GM18505 (cell line): ENCODE results near the gene RHBDD1.

Source experiments
- ATAC-seq: cut with Tn5 transposase; IDR thresholded peaks from one replicate; pipeline ENCODE4 v1.9.1; 2021; ENCODE audit not compliant: unreplicated experiment
- POLR2A ChIP-seq: IDR thresholded peaks from 4 replicates; pipeline ENCODE4 v1.6.1; 2011; ENCODE audit warnings: borderline replicate concordance; ENCODE audit not compliant: insufficient read depth, insufficient read length; ENCODE audit errors: extremely low read depth

Gene RHBDD1

GRCh38 chr2:226875438-226876225, 39.8 kb downstream of the RHBDD1 start:
- no peak for ATAC-seq
- TF ChIP-seq POLR2A = no peak

- no peak for ATAC-seq
- no peak for TF ChIP-seq POLR2A
Observed at GRCh38 chr2:226877491-226877890, 41.6 kb downstream of the RHBDD1 start.

DNA sequence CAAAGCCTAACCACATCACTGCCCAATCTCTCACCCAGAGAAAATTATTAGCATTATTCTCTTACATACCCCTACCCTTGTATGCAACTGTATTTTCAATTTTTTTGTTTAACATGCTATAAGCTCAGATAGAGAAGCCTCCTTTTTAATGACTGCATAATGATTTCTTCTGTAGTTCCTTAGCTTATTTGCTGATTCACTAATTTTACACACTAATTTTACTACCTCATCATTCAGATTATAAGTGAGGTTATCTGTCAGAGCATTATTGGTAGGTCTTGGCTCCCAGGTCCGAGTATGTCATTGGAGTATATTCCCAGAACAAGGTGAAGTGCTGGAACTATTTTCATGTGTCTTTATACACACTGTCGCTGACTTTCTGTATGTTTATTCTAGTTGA, 45.4 kb downstream of the RHBDD1 start:
- no peak for TF ChIP-seq POLR2A
- ATAC-seq = no peak

DNA sequence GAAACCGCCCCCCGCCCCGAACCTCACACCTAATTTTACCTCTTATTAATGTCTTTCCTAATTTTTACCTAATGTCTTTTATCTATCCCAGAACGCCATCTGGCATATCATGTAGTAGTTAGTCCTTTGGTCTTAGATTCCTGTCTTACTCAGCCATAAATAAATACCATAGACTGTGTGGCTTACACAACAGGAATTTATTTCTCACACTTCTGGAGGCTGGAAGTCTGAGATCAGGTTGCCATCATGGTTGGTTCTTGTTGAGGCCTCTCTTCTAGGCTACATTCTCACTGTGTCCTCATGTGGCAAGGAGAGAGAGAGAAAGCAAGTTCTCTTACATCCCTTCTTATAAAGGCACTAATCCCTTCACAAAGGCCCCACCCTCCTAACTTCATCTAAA, 46.8 kb downstream of the RHBDD1 start:
- no peak for TF ChIP-seq POLR2A
- no peak for ATAC-seq

- ATAC-seq = no peak
- TF ChIP-seq POLR2A = no peak
Observed at GRCh38 chr2:226883296-226883795, 47.5 kb downstream of the RHBDD1 start.

DNA sequence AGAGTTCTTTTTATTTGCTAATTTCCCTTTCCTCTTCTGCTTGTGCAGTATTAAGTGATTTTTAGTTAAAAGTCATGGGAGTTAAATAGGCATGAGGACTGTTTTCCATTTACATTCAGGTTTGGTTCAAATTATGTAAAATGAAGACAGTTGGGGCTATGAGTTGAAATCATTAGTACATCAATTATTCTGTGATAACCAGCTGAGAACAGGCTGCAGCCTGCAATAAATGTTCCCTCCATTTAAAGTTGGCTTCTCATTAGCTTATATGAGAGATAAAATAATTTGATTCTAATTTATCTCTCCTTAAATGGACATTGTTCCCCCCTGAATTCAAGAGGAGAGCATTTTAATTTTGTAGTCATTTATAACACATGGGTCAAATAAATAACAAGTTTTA, 48.3 kb downstream of the RHBDD1 start:
- TF ChIP-seq POLR2A = no peak
- no peak for ATAC-seq

DNA sequence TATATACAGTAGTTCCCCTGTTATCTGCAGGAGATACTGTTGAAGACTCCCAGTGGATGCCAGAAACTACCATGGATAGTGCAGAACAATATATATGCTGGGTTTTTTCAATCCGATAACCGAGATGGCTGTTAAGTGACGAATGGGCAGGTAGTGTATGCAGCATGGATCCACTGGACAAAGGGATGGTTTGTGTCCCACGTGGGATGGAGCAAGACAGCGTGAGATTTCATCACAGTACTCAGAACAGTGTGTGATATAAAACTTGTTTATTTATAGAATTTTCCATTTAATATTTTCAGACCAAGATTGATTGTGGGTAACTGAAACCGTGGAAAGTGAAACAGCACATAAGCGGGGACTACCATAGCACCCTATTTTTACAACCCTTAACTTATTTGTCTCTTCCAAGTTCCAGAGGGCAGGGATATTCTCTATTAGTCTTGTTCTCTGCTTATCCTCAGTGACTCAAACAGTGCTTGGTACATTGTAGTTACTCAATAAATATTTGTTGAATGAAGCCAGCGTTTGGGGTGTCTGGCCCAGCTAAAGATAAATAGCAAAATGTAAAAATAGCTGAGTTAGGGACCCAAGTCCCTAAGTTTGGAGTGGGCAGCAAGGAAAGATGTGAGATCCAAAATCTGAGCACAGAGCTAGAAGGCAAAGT, 50.0 kb downstream of the RHBDD1 start:
- no peak for ATAC-seq
- no peak for TF ChIP-seq POLR2A

GRCh38 chr2:226887940-226888339, 52.1 kb downstream of the RHBDD1 start:
- no peak for TF ChIP-seq POLR2A
- no peak for ATAC-seq

GRCh38 chr2:226888378-226888965, 52.6 kb downstream of the RHBDD1 start:
- no peak for ATAC-seq
- TF ChIP-seq POLR2A = no peak

DNA sequence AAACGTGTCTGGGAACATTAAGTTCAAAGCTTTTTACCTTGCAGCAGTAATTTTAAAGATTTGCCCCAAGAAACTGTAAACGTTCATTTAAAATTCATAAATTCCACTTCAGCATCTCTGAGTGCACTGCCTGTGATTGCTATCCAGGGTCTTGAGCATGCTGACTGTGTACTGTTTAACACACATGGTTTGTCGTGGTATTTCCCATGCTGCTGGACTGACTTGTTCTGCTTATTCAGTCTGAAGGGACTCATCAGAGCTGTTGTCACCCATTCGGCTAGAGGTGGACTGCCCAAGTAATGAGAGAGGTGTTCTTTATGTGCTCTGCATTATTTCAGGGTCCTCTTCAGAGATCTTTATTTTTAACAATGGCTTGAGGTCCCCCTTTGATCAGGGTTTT, 53.1 kb downstream of the RHBDD1 start:
- ATAC-seq = no peak
- no peak for TF ChIP-seq POLR2A

- no peak for TF ChIP-seq POLR2A
- no peak for ATAC-seq
Observed at GRCh38 chr2:226890286-226890685, 54.4 kb downstream of the RHBDD1 start.

- no peak for TF ChIP-seq POLR2A
Observed at GRCh38 chr2:226891780-226892590, 56.1 kb downstream of the RHBDD1 start.

DNA sequence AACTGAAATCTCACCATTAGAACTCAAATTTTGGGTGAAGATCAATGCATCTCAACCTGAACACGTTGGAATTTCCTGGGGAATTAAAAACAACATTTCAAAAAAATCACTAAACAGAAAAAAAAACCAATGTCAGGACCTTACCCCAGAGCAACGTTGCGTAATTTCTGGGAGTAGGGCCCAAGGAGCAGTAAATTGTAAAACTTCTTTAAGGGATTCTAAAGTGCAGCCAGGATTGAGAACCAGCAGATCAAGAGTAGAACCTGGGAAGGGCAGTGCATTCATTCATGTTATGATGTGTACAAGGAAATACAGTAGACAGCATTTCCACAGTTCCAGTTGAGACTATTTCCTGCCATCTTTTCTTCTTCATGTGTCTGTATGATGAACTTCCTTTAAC, 56.9 kb downstream of the RHBDD1 start:
- ATAC-seq = no peak
- no peak for TF ChIP-seq POLR2A

More at GRCh38 chr2:226891780-226892590, 56.1 kb downstream of the RHBDD1 start:
- ATAC-seq = no peak
